ENCODE results near the gene HBD. TPM values are rescaled to one million over a fixed set of nuclear protein-coding genes. Genes with fewer than 3 reads are reported as not detected.

Gene HBD
- total RNA-seq, 1 experiment from 2014 or later: not detected

DNA sequence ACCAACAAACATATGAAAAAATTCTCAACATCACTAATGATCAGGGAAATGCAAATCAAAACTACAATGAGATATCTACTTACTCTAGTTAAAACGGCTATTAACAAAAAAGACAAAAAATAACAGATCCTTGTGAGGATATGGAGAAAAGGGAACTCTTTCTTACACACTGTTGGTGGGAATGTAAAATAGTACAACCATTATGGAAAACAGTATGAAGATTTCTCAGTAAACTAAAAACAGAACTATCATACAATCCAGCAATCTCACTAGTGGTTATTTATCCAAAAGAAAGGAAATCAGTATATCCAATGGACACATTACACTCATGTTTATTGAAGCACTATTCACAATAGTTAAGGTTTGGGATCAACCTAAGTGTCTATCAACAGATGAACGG is 31.5 kb upstream of the HBD start:
- DNase-seq (ENCODE audit: low read depth, low spot score) (no peak), ATAC-seq (no peak)
- ChIA-PET RAD21 (ENCODE audit: low non-redundant PET in 1 of 2, low total read pairs in 2 of 2, uncharacterized antibody in 2 of 2, unreplicated experiment in 2 of 2) (no interaction called here), CTCF (no interaction called here), POLR2A (no interaction called here)
- Histone ChIP-seq H3K9me2 (ENCODE audit: insufficient read depth) (no peaks in the 10 kb centered on the region), H3K27me3 (ENCODE audit: insufficient read depth, low read length) (no peaks in the 10 kb centered on the region), H3K4me1 (ENCODE audit: control insufficient read depth in 1 of 2, insufficient read depth in 2 of 2, low read length in 2 of 2) (no peaks in the 10 kb centered on the region), H3K36me3 (ENCODE audit: control insufficient read depth in 1 of 2, insufficient read depth in 2 of 2, low read length in 2 of 2) (peaks cover 0 to 8% of the 10 kb centered on the region in 2 experiments; a peak in 1 of 4 replicates), H3K9me3 (ENCODE audit: control insufficient read depth in 1 of 2, insufficient read depth in 1 of 2, low read depth in 1 of 2, low read length in 2 of 2) (no peaks in the 10 kb centered on the region), H3K27ac (ENCODE audit: low read depth, low read length) (no peak overlapping the region), H3K79me2 (ENCODE audit: insufficient read depth, low read length) (no peaks in the 10 kb centered on the region), H3K4me3 (replicated peaks in 1 of 2; ENCODE audit: low read depth in 1 of 2, low read length in 2 of 2) (no peak overlapping the region), H3K4me2 (ENCODE audit: low read length) (no peak overlapping the region), H2AFZ (ENCODE audit: low read depth, low read length, poor library complexity, severe bottlenecking) (no peak overlapping the region), H4K20me1 (ENCODE audit: insufficient read depth) (no peaks in the 10 kb centered on the region; the same call in 1 of the 2 replicates), H3K9ac (ENCODE audit: low read length) (no peak overlapping the region)
- no TSS peak for BruUV-seq (replicated peaks)
- TF ChIP-seq ZNF274 (IDR thresholded peaks at IDR 0.05; ENCODE audit: low read depth, low read length): no peak
- TF ChIP-seq SRF (IDR thresholded peaks at IDR 0.05; ENCODE audit: low read depth): no peak
- TF ChIP-seq, protein P1, sequence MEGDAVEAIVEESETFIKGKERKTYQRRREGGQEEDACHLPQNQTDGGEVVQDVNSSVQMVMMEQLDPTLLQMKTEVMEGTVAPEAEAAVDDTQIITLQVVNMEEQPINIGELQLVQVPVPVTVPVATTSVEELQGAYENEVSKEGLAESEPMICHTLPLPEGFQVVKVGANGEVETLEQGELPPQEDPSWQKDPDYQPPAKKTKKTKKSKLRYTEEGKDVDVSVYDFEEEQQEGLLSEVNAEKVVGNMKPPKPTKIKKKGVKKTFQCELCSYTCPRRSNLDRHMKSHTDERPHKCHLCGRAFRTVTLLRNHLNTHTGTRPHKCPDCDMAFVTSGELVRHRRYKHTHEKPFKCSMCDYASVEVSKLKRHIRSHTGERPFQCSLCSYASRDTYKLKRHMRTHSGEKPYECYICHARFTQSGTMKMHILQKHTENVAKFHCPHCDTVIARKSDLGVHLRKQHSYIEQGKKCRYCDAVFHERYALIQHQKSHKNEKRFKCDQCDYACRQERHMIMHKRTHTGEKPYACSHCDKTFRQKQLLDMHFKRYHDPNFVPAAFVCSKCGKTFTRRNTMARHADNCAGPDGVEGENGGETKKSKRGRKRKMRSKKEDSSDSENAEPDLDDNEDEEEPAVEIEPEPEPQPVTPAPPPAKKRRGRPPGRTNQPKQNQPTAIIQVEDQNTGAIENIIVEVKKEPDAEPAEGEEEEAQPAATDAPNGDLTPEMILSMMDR (IDR thresholded peaks at IDR 0.05 in 2 of 3, conservative IDR thresholded peaks at IDR 0.05 in 1 of 3; ENCODE audit: borderline replicate concordance in 1 of 3, insufficient read depth in 1 of 3, low read depth in 2 of 3, low read length in 2 of 3): no peak
- TF ChIP-seq MAX (IDR thresholded peaks at IDR 0.05): no peak
- no peak for TF ChIP-seq FOSL1 (IDR thresholded peaks at IDR 0.05; ENCODE audit: low read depth)
- no peak for TF ChIP-seq YY1 (IDR thresholded peaks at IDR 0.05; ENCODE audit: extremely low read depth, insufficient replicate concordance, low read depth, low read length)
- no peak for TF ChIP-seq REST (IDR thresholded peaks at IDR 0.05; ENCODE audit: low read depth)
- no peak for TF ChIP-seq POLR2A (IDR thresholded peaks at IDR 0.05; ENCODE audit: borderline replicate concordance, extremely low read depth, insufficient read depth, insufficient read length)
- TF ChIP-seq SIN3A (IDR thresholded peaks at IDR 0.05; ENCODE audit: low read depth): no peak
- TF ChIP-seq, protein P2, sequence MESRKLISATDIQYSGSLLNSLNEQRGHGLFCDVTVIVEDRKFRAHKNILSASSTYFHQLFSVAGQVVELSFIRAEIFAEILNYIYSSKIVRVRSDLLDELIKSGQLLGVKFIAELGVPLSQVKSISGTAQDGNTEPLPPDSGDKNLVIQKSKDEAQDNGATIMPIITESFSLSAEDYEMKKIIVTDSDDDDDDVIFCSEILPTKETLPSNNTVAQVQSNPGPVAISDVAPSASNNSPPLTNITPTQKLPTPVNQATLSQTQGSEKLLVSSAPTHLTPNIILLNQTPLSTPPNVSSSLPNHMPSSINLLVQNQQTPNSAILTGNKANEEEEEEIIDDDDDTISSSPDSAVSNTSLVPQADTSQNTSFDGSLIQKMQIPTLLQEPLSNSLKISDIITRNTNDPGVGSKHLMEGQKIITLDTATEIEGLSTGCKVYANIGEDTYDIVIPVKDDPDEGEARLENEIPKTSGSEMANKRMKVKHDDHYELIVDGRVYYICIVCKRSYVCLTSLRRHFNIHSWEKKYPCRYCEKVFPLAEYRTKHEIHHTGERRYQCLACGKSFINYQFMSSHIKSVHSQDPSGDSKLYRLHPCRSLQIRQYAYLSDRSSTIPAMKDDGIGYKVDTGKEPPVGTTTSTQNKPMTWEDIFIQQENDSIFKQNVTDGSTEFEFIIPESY (IDR thresholded peaks at IDR 0.05; ENCODE audit: extremely low read depth, insufficient replicate concordance, low read length): no peak
- no peak for TF ChIP-seq EZH2 (IDR thresholded peaks at IDR 0.05)
- no peak for TF ChIP-seq POLR2AphosphoS5 (IDR thresholded peaks at IDR 0.05; ENCODE audit: low read depth, low read length)
- no peak for TF ChIP-seq ATF3 (IDR thresholded peaks at IDR 0.05)
- TF ChIP-seq CBX3 (IDR thresholded peaks at IDR 0.05; ENCODE audit: low read depth): no peak
- TF ChIP-seq EZH2phosphoT487 (IDR thresholded peaks at IDR 0.05; ENCODE audit: borderline replicate concordance): no peak
- TF ChIP-seq TCF7L2 (IDR thresholded peaks at IDR 0.05; ENCODE audit: borderline replicate concordance, extremely low read depth, insufficient read depth, insufficient read length): no peak
- no peak for TF ChIP-seq JUND (IDR thresholded peaks at IDR 0.05)
- TF ChIP-seq ELF1 (IDR thresholded peaks at IDR 0.05; ENCODE audit: borderline replicate concordance, low read depth): no peak
- no peak for TF ChIP-seq CEBPB (IDR thresholded peaks at IDR 0.05; ENCODE audit: low read depth)
- TF ChIP-seq EGR1 (IDR thresholded peaks at IDR 0.05; ENCODE audit: low read depth): no peak
- intact Hi-C loops (cut with micrococcal nuclease): no loop called here

Data from HCT116 (cell line).